Activated naive CD4-positive, alpha-beta T cell treated with anti-CD3 and anti-CD28 coated beads for 36 hours (primary cell): ENCODE measurements around the gene FGGY. TPM values are rescaled to one million over a fixed set of nuclear protein-coding genes. Genes with fewer than 3 reads are reported as not detected.
"Not testable (repeated sequence)": the region's sequence is repeated elsewhere in the genome, so short reads cannot be mapped to it uniquely, and the experiment has no call there.

ENCODE experiments used
- CTCF ChIA-PET: fragments of 350-600 bp; sonication (Branson Sonifier 250); formaldehyde crosslinking; loops from one replicate; lab custom pipeline; 2021; ENCODE audit warnings: antibody characterized with exemption; lab: Charles Lee
- DNase-seq: peaks from one replicate; pipeline ENCODE4 v3.0.0-alpha.2; 2020
- H3K27ac Mint-ChIP-seq: one replicate; pipeline ENCODE4 v1.8.0; 2021; ENCODE audit warnings: mild to moderate bottlenecking, mixed read lengths
- H3K27me3 Mint-ChIP-seq: one replicate; pipeline ENCODE4 v1.8.0; 2021; ENCODE audit warnings: low read depth, mixed read lengths
- H3K36me3 Mint-ChIP-seq: one replicate; pipeline ENCODE4 v1.8.0; 2021; ENCODE audit warnings: low read depth, mixed read lengths
- H3K4me1 Mint-ChIP-seq: one replicate; pipeline ENCODE4 v1.8.0; 2021; ENCODE audit warnings: low read depth, mixed read lengths
- H3K4me3 Mint-ChIP-seq: one replicate; pipeline ENCODE4 v1.8.0; 2021; ENCODE audit warnings: mild to moderate bottlenecking, moderate library complexity, mixed read lengths
- H3K9me3 Mint-ChIP-seq: one replicate; pipeline ENCODE4 v1.8.0; 2021; ENCODE audit warnings: mixed read lengths
- intact Hi-C: fragments of 100-400 bp; cut with micrococcal nuclease; formaldehyde crosslinking; loops from one replicate; pipeline ENCODE4 v1.15.1; 2023
- total RNA-seq, 2 experiments: library from RNA; stranded (reverse); gene quantifications; one replicate each; pipeline ENCODE4 v1.2.3, GENCODE V29; 2021

The FGGY gene
- total RNA-seq, 2 experiments from 2014 or later, result 9.8 to 10.9 TPM

DNA sequence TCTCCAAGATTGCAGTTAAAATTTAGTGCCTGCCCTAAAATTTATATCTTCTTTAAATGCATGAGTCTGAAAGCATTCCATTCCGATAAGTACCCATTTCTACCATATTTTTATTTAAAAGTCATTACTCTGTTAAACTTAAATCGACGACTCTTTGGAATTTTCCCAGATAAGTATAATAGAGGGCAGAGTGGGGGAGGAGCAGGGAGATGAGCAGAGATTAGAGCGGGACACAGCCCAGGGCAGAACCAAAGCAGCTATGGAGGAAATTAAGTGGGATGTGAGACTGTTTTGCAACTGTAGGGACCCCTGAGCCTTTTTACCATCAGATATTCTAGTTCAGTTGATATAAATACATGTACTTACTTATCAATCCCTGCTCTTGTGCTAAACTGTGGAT, 257.9 kb downstream of the FGGY start:
- Mint-ChIP-seq H3K4me1 (no peaks in the 10 kb centered on the region), H3K4me3 (no peak overlapping the region), H3K9me3 (peaks cover 9% of the 10 kb centered on the region), H3K36me3 (peaks cover 9% of the 10 kb centered on the region), H3K27ac (no peak overlapping the region), H3K27me3 (no peaks in the 10 kb centered on the region)
- intact Hi-C loops, result no loop called here
- CTCF ChIA-PET, result no interaction called here
- DNase-seq, result no peak

DNA sequence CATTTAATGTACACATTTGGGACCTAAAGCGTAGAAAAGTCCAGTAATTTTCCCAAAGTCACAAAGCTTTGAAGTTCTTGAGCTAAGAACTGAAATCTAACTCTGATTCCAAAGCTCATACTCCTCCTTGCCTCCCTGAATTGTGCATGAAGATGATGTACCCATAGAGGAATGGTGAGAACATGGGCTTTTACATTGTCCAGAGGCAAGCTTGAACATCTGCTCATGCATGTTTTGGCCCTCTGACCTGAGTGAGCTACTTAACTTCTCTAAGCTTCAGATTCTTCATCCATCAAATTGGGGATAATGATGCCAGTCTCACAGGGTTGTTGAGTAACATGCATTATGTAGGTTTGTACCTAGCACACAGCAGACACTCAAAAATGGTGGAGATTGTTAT, 259.5 kb downstream of the FGGY start:
- CTCF ChIA-PET, result no interaction called here
- Mint-ChIP-seq H3K4me1 (no peaks in the 10 kb centered on the region), H3K9me3 (peaks cover 9% of the 10 kb centered on the region), H3K27me3 (no peaks in the 10 kb centered on the region), H3K36me3 (peaks cover 9% of the 10 kb centered on the region), H3K27ac (no peak overlapping the region), H3K4me3 (no peak overlapping the region)
- no peak for DNase-seq
- intact Hi-C loops, result no loop called here

DNA sequence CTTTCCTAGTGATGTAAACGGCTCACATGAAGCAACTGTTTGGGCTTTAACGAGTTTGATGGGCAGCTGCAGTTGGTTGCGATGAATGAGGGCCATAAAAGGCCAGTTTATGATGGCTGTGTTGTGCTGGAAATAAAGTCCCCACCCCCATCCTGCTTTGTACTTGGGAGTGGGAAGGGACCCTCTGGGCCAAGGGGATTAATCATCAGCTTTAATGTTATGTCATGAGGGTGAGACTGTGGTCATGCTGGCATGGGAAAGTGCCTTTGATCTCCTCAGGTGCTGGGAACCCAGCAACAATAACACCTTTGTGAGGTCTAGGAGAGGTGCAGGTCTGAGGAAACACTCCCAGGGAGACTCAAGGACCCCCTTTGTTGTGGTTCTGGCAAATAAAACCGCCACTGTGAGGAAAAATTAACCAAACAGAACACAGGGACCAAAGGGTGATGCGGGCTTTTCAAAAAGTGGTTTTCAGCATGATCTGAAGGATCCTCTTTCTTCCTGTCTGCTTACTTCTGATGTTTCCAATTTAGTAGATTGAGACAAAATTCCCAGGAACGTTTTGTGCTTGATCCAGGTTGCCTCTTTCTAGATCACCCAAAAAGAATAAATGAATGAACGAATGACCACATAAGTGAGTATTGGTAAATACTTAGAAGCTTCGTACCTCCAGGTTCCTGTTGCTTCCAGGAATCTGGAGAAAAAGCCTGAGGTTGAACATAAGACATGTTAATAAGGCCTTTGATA, 260.1 kb downstream of the FGGY start:
- peaks cover 9% of the 10 kb centered on the region for H3K9me3 Mint-ChIP-seq
- no peaks in the 10 kb centered on the region for H3K27me3 Mint-ChIP-seq
- peaks cover 9% of the 10 kb centered on the region for H3K36me3 Mint-ChIP-seq
- H3K4me1 Mint-ChIP-seq, result no peaks in the 10 kb centered on the region
- CTCF ChIA-PET, result no interaction called here
- intact Hi-C loops, result no loop called here
- DNase-seq, result no peak
- no peak overlapping the region for H3K4me3 Mint-ChIP-seq
- no peak overlapping the region for H3K27ac Mint-ChIP-seq

DNA sequence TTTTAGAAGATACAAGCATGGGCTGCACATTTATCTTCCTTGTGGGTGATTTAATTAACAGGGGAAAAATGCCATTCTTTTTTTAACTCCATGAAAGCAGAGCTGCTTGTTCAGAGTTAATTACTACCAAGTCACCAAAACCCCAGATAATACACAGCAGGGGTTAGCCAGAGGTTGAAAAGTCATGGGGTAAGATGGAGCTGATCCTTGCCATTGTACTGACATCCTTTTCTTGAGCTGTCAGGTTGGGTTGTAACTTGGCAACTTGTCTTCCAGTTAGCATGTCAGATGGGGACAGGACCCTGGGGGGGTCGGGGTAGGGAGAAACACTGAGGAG, 260.6 kb downstream of the FGGY start:
- DNase-seq, result no peak
- H3K9me3 Mint-ChIP-seq, result peaks cover 9% of the 10 kb centered on the region
- no peak overlapping the region for H3K4me3 Mint-ChIP-seq
- no peak overlapping the region for H3K27ac Mint-ChIP-seq
- H3K27me3 Mint-ChIP-seq, result no peaks in the 10 kb centered on the region
- H3K36me3 Mint-ChIP-seq, result peaks cover 9% of the 10 kb centered on the region
- no peaks in the 10 kb centered on the region for H3K4me1 Mint-ChIP-seq
- CTCF ChIA-PET, result no interaction called here
- intact Hi-C loops, result no loop called here

DNA sequence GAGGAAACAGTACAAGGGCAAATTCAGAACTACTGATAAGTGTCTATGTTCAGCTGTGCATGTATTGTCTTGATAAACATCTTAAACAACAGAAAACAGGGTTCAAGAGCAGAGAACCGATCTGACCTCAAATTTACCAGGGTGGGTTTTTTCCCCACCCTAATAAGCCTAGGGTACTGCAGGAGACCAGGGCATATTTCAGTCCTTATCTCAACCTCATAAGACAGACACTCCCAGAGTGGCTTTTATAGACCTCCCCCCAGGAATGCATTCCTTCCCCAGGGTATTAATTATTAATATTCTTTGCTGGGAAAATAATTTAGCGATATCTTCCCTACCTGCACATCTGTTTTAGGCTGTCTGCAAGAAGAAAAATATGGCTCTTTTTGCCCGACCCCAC, 261.7 kb downstream of the FGGY start:
- DNase-seq, H3K27me3 Mint-ChIP-seq, intact Hi-C loops, H3K4me1 Mint-ChIP-seq, CTCF ChIA-PET, H3K36me3 Mint-ChIP-seq, H3K27ac Mint-ChIP-seq, H3K4me3 Mint-ChIP-seq, H3K9me3 Mint-ChIP-seq: not testable (repeated sequence)

DNA sequence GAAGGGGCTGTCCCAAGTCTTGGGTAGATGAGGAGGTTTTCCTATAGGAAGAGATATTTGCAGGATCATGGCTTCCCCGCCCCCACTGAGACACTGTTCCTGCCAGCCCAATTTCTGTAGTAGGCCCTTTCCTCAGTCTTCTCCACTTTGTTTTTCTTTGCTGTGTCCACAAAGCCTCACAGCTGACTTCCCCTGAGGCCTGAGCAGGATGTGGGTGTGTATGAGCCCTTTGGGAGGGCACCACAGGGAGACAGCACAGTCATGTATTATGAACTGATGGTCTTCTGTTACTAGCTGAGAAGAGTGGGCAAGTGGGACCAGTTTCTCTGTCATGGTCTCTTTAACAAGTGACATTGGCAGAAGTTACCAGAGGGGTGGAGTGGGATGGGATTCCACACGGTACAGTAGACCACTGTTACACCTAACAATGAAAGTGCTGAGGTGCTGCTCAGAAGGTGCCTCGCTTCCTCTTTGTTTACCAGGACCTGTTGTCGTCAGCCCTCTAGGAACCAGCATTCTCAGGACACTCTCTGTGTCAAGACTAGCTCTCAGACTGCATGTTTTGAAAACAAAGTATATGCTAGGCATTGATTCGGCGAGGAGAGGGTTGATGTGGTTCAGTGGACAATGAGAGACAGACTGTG, 264.0 kb downstream of the FGGY start:
- no peak for DNase-seq
- H3K4me3 Mint-ChIP-seq, result no peak overlapping the region
- peaks cover 9% of the 10 kb centered on the region for H3K9me3 Mint-ChIP-seq
- no peaks in the 10 kb centered on the region for H3K27me3 Mint-ChIP-seq
- no peaks in the 10 kb centered on the region for H3K4me1 Mint-ChIP-seq
- H3K36me3 Mint-ChIP-seq, result peaks cover 6% of the 10 kb centered on the region
- intact Hi-C loops, result no loop called here
- CTCF ChIA-PET, result no interaction called here
- H3K27ac Mint-ChIP-seq, result no peak overlapping the region

DNA sequence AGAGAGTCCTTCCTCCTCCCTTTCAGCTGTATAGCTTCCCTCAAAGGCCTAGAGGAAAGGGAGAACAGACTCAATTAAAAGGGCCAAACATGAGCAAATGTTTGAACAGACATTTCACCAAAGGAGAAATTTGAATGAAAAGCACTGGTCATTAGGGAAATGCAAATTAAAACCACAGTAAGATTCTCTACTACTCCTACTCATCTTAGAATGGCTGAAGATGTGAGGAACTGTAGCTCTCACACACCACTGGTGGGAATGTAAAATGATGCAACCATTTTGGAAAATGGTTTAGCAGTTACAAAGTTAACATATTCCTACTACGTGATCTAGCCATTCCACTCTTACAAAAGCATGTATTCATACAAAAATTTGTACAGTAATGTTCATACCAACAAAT, 264.9 kb downstream of the FGGY start:
- DNase-seq, result no peak
- Mint-ChIP-seq H3K36me3 (peaks cover 6% of the 10 kb centered on the region), H3K27ac (no peak overlapping the region), H3K4me3 (no peak overlapping the region), H3K27me3 (no peaks in the 10 kb centered on the region), H3K4me1 (no peaks in the 10 kb centered on the region), H3K9me3 (peaks cover 9% of the 10 kb centered on the region)
- intact Hi-C loops, result no loop called here
- CTCF ChIA-PET, result no interaction called here

DNA sequence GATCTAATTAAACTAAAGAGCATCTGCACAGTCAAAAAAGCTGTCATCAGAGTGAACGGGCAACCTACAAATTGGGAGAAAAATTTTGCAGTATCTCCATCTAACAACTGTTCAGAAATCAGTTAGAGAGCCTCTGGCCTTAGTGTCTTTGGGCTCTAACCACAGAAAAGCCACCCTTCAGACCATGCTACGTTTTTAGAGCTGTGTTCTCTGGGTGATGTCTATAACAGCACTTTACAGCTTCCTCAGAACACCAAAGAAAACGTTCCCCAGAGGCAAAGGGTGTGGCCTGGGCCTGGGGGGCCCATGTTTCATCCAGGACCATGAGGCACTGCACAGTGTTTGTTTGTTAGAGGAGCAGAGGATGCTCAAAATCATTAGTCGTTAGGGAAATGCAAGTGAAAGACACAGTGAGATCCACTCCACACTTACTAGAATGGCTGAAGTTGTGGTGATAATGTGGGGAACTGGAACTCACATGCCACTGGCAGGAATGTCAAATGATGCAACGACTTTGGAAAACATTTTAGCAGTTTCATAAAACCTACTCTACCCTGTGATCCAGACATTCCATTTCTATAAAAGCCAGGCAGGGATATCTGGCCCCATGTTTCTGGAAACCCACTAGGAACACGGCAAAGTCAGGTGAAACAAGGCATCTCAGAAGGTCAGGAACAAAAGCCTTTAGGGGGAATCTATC, 267.4 kb downstream of the FGGY start:
- no peaks in the 10 kb centered on the region for H3K36me3 Mint-ChIP-seq
- H3K27me3 Mint-ChIP-seq, result no peaks in the 10 kb centered on the region
- no peak overlapping the region for H3K4me3 Mint-ChIP-seq
- intact Hi-C loops, result no loop called here
- no peaks in the 10 kb centered on the region for H3K9me3 Mint-ChIP-seq
- no peak for DNase-seq
- no peak overlapping the region for H3K27ac Mint-ChIP-seq
- no peaks in the 10 kb centered on the region for H3K4me1 Mint-ChIP-seq
- CTCF ChIA-PET, result interaction anchor here (0.7 kb wide), 1 partner anchor 17 kb away, joined by 3 read pairs; no protein-coding TSS in a partner anchor

DNA sequence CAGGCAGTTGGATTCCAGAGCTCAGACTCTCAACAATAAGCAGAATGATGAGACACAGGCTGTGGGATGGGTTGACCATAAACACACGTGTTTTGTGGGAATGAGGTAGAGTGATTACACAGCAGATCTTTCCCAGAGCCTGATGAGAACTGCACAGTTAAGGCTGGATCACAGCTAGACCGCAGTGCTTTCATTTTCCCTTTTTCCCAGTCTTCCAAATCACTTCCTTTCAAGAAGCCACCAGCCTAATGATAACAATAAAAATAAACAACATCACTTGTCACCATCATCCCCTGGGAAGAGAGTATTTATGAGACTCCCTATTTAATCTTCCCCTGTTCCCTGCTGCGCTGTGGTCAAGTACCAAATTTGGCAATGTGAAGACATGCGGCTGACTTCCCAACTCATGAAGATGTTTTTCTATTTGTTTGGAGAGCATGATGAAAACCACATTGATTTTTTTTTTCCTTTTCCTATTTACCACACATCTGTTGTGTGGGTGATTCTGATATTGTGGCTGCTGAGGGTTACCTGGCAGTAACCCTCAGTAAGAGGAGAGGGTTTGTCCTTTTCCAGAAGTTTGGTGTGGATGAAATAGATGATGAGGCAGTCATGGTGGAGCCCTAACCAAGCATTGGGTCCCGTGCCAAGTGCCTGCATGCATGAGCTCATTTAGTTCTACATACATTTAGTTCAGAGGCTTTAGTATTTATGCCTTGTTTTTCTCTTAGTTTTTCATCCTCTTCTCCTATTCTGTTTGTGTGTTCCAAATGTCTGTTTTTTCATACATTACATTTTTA, 268.9 kb downstream of the FGGY start:
- CTCF ChIA-PET, result no interaction called here

DNA sequence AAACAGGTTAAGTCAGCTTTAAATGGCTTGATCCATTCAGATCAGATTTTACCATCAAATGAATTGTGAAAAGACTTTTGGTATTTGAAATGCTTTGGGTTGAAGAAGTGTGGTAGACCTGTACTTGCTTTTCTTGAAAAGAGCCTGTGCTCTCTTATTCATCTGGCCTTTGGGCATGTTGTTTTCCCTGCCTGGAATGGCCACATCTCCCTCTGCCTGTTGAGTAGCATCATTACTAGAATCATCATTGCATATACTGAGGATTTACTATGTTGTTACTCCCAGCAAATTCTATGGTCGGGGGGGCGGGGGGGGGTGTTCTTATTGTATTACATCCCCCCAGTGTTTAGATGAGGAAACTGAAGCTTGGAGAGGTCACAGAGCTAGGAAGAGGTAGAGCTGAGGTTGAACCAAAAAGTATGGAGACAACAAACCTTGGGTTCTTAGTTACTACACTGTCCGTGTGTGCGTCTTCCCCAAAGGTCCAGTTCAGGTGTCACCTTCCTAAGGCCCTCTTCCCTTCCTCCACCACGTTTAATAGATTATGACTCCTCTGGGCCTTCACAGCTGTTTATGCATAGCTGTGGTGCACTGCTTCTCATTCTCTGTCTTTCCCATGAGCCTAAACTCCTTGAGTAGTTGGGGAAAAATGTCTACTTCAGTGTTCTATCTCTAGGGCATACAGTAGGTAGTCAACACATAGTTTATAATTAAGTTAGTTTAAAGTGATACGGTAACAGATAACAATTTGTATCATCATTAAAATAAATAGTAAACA, 271.5 kb downstream of the FGGY start:
- no peak overlapping the region for H3K4me3 Mint-ChIP-seq
- no peaks in the 10 kb centered on the region for H3K9me3 Mint-ChIP-seq
- CTCF ChIA-PET, result no interaction called here
- no peak overlapping the region for H3K27ac Mint-ChIP-seq
- no peaks in the 10 kb centered on the region for H3K36me3 Mint-ChIP-seq
- no peaks in the 10 kb centered on the region for H3K27me3 Mint-ChIP-seq
- intact Hi-C loops, result loop anchor here (5.0 kb wide), 1 partner anchor 786 kb away; the partner anchor contains the start of gene JUN
- DNase-seq, result no peak
- H3K4me1 Mint-ChIP-seq, result peaks cover 17% of the 10 kb centered on the region

More for the DNA sequence above, 268.9 kb downstream of the FGGY start:
- no peak overlapping the region for H3K27ac Mint-ChIP-seq
- no peaks in the 10 kb centered on the region for H3K36me3 Mint-ChIP-seq
- no peaks in the 10 kb centered on the region for H3K9me3 Mint-ChIP-seq
- no peak overlapping the region for H3K4me3 Mint-ChIP-seq
- H3K4me1 Mint-ChIP-seq, result peaks cover 9% of the 10 kb centered on the region
- intact Hi-C loops, result loop anchor here (5.0 kb wide), 1 partner anchor 784 kb away; the partner anchor contains the start of gene JUN
- no peaks in the 10 kb centered on the region for H3K27me3 Mint-ChIP-seq
- DNase-seq, result no peak

DNA sequence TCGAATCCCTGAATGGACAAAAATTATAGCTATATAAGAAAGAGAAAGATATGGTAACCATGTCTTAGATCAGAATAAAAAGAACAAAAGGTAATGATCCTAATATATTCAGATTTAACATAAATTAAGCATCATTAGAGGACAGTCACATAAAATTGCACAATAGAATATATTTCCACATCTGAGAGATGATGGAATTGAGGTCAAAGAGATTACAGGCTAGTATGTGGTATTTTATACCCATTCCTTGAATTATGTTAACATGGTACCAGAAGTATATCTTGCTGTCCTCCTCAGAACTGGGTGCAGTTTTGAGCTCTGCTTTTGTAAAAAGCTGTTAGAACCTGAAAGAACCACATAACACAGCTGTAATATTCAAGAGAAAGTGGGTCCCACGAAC, 272.3 kb downstream of the FGGY start:
- Mint-ChIP-seq H3K27me3 (no peaks in the 10 kb centered on the region), H3K36me3 (peaks cover 2% of the 10 kb centered on the region), H3K27ac (no peak overlapping the region), H3K4me3 (no peak overlapping the region), H3K4me1 (peaks cover 17% of the 10 kb centered on the region), H3K9me3 (peaks cover 2% of the 10 kb centered on the region)
- intact Hi-C loops, result loop anchor here (5.0 kb wide), 1 partner anchor 787 kb away; the partner anchor contains the start of gene JUN
- CTCF ChIA-PET, result interaction anchor here (0.5 kb wide), 1 partner anchor 1185 kb away, joined by 3 read pairs; no protein-coding TSS in a partner anchor
- DNase-seq, result no peak
